ENCODE data around the gene ZNF570. TPM values are rescaled to one million over a fixed set of nuclear protein-coding genes. Genes with fewer than 3 reads are reported as not detected.

The ZNF570 gene
- 6.6 TPM for total RNA-seq
- long read RNA-seq, partial matches to known transcripts = 0 of 5 reads
- long read RNA-seq, other reads (novel, unspliced or antisense) = 5 of 5 reads

- intact Hi-C loops (cut with DNase I) = loop anchor here (2.0 to 10.0 kb wide), 4 partner anchors 124 to 782 kb away; partner anchors contain the start of genes ZNF383 and ZNF567
These were observed at the start of gene ZNF570 for GRCh38 chr19:37468961-37469777. Gene ZNF570 (plus strand): TSS chr19:37469356. CDS start chr19:37470355, 999 bp downstream.

DNA sequence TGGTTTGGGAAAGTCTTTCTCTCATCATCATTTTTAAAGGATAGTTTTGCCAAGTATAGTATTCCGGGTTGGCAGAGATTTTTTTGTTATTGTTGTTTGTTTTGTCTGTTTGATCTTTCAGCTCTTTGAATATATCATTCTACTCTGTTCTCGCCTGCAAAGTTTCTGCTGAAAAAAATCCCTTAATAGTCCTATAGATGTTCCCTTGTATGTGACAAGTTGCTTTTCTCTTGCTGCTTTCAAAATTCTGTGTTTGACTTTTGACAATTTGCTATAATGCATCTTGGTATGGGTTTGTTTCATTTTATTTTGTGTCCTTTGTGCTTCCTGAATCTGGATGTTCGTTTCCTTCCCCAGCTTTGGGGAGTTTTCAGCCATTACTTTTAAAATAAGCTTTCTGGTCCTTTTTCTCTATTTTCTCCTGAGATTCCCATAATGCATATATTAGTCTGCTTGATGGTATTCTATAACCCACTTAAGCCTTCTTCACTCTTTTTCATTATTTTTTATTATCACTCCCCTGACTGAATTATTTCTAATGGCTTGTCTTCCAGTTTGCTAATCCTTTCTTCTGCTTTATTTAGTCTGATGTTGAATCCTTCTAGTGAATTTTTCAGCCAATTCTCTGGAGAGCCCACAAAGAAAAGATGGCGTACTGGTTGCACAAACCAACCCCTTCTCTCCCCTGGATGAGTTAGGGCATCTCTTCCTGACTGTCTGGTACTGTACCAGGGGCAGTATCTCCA, 16.5 kb upstream of the ZNF570 start:
- intact Hi-C loops (cut with DNase I) = no loop called here

More at GRCh38 chr19:37468961-37469777, at the start of gene ZNF570:
- DNase-seq (ENCODE audit: low spot score) = peak; percentile 94

DNA sequence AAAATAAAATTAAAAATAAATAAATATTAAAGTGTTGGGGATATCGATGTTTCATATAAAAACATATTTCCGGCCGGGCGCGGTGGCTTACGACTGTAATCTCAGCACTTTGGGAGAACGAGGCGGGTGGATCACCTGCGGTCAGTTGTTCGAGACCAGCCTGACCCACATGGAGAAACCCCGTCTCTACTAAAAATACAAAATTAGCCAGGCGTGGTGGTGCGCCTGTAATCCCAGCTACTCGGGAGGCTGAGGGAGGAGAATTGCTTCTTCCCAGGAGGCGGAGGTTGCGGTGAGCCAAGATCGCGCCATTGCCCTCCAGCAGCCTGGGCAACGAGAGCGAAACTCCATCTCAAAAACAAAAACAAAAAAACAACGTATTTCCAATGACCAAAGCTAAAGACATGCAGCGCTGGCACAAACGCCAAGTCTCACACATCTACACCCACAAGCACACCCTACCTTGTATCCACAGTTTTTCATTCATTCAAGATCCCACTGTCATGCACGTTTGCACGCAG, 2.8 kb upstream of the ZNF570 start:
- intact Hi-C loops (cut with DNase I) = loop anchor here (2.0 to 10.0 kb wide), 4 partner anchors 96 to 779 kb away; partner anchors contain the start of genes ZNF383, ZNF527 and ZNF567
- no peak for DNase-seq (ENCODE audit: low spot score)

More for the DNA sequence above, 16.5 kb upstream of the ZNF570 start:
- no peak for DNase-seq (ENCODE audit: low spot score)

DNA sequence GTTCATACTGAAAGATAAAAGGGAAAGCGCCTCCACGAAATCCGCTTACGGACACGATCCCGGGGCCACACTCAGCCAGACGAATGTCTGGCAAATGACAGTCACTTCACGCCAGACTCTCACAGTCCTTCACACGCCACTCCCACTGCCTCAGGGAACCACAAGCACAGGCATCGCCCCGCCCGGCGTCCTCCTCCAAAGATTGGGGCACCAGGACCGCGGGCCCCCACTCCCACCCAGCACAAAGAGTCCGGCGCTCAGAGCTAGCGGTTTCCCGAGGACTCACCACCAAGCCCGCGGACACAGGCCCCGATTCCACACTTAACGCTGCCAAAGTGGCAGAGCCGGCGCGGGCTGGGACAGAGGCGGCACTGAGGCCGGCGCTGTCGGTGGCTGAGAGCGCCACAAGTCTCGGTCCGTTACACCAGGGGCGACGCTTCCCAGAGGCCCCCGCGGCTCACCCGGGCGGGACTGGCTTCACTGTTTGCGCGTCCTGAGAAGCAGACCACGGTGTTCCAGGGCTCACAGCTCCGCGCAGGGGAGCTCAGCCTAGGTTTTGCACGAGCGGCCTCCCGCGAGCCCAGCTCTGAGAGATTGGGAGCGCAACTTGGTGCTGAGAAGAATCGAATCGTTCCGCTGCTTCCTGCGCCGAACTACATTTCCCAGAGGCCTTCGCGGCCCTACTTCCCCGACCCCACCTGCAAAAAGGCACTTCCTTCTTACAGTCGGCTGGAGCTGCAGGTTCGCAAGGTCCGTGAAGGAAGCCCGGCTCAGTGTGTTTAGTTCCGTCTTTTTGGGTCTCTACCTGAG, 2.2 kb upstream of the ZNF570 start, which contains the start of gene ZNF569:
Gene ZNF569, minus strand, starts transcription at position 647 of the 810 bp plus-strand sequence. CDS start 22,523 bp downstream, outside the sequence.
- intact Hi-C loops (cut with DNase I) = loop anchor here (1.0 to 10.0 kb wide), 5 partner anchors 39 to 780 kb away; partner anchors contain the start of genes ZNF383, ZNF527, ZNF567 and ZNF793
- DNase-seq (ENCODE audit: low spot score) = peak; percentile 94

GRCh38 chr19:37467608-37468090, 1.5 kb upstream of the ZNF570 start:
- no peak for DNase-seq (ENCODE audit: low spot score)
- intact Hi-C loops (cut with DNase I) = loop anchor here (1.0 to 10.0 kb wide), 6 partner anchors 39 to 780 kb away; partner anchors contain the start of genes ZNF383, ZNF527, ZNF567 and ZNF793

GRCh38 chr19:37470216-37470615, 1.1 kb downstream of the ZNF570 start:
- intact Hi-C loops (cut with DNase I) = no loop called here

GRCh38 chr19:37472165-37472564, 3.0 kb downstream of the ZNF570 start:
- intact Hi-C loops (cut with DNase I) = no loop called here

More at GRCh38 chr19:37470216-37470615, 1.1 kb downstream of the ZNF570 start:
- no peak for DNase-seq (ENCODE audit: low spot score)

DNA sequence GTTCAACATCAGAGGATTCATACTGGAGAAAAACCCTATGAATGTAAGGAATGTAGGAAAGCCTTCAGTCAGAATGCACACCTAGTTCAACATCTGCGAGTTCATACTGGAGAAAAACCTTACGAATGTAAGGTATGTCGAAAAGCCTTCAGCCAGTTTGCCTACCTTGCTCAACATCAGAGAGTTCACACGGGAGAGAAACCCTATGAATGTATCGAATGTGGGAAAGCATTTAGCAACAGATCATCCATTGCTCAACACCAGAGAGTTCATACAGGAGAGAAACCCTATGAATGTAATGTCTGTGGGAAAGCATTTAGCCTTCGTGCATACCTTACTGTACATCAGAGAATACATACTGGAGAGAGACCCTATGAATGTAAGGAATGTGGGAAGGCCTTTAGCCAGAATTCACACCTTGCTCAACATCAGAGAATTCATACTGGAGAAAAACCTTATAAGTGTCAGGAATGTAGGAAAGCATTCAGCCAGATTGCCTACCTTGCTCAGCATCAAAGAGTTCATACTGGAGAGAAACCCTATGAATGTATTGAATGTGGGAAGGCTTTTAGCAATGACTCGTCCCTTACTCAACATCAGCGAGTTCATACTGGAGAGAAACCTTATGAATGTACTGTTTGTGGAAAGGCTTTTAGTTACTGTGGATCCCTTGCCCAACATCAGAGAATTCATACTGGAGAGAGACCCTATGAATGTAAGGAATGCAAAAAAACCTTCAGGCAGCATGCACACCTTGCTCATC, 15.4 kb downstream of the ZNF570 start:
- no peak for DNase-seq (ENCODE audit: low spot score)
- intact Hi-C loops (cut with DNase I) = no loop called here

More at GRCh38 chr19:37472165-37472564, 3.0 kb downstream of the ZNF570 start:
- DNase-seq (ENCODE audit: low spot score) = no peak

DNA sequence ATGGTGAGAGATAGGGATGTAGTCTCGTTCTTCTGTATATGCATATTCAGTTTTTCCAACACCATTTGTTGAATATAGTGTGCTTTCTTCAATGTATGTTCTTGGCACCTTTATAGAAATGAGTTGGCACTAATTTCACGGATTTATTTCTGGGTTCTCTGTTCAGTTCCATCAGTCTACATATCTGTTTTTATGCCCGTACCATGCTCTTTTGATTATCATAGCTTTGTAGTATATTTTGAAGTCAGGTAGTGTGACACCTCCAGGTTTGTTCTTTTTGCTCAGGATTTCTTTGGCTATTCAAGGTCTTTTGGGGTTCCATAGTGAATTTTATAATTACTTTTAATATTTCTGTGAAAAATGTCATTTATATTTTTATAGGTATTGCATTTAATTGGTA, 23.1 kb downstream of the ZNF570 start:
- intact Hi-C loops (cut with DNase I) = no loop called here
- no peak for DNase-seq (ENCODE audit: low spot score)

GRCh38 chr19:37505958-37506386, 36.8 kb downstream of the ZNF570 start:
- intact Hi-C loops (cut with DNase I) = loop anchor here (1.0 kb wide), 2 partner anchors 39 to 135 kb away; partner anchors contain the start of genes ZNF527 and ZNF569
- no peak for DNase-seq (ENCODE audit: low spot score)

- intact Hi-C loops (cut with DNase I) = loop anchor here (1.0 kb wide), 2 partner anchors 39 to 135 kb away; partner anchors contain the start of genes ZNF527 and ZNF569
- peak; percentile 90 for DNase-seq (ENCODE audit: low spot score)
These were observed 37.4 kb downstream of the ZNF570 start, which contains the start of gene ZNF793 for GRCh38 chr19:37506387-37507166. Gene ZNF793 (plus strand): TSS chr19:37506939. CDS start chr19:37523440, 16,501 bp downstream.

GRCh38 chr19:37507167-37507464, 38.0 kb downstream of the ZNF570 start:
- intact Hi-C loops (cut with DNase I) = no loop called here
- DNase-seq (ENCODE audit: low spot score) = no peak

- intact Hi-C loops (cut with DNase I) = no loop called here
These were observed 42.0 kb downstream of the ZNF570 start for GRCh38 chr19:37511186-37511585.

DNA sequence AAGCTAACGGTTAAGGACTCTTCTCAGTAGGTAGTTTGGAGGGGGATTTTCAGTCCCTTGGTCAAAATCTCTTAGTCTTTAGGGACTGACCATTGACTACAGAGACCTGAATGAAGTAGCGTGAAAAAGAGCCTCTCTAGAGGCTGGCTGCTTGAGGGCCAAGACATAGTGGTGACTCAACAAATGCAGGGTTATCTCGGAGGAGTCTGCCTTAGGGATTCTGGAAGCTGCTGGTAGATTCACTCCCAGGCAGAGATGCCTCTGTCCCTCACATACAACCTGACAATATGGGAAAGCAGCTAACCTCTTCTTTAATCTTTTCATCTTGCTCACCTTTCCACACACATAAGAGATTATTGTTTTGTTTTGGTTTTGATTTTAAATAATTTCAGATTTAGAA, 42.7 kb downstream of the ZNF570 start:
- no peak for DNase-seq (ENCODE audit: low spot score)
- intact Hi-C loops (cut with DNase I) = no loop called here

More at GRCh38 chr19:37511186-37511585, 42.0 kb downstream of the ZNF570 start:
- DNase-seq (ENCODE audit: low spot score) = no peak

GRCh38 chr19:37513397-37513796, 44.2 kb downstream of the ZNF570 start:
- intact Hi-C loops (cut with DNase I) = no loop called here

GRCh38 chr19:37519890-37520289, 50.7 kb downstream of the ZNF570 start:
- intact Hi-C loops (cut with DNase I) = no loop called here
- no peak for DNase-seq (ENCODE audit: low spot score)

More at GRCh38 chr19:37513397-37513796, 44.2 kb downstream of the ZNF570 start:
- no peak for DNase-seq (ENCODE audit: low spot score)
